Stimulated activated CD8-positive, alpha-beta memory T cell treated with anti-CD3 and anti-CD28 coated beads, Interleukin-12 subunit alpha, Interleukin-12 subunit beta, amount 100 ng/mL, for 1 hour (primary cell): ENCODE measurements around the gene GPR132.
"Not testable (repeated sequence)": the region's sequence is repeated elsewhere in the genome, so short reads cannot be mapped to it uniquely, and the experiment has no call there.

Experiments used
- DNase-seq: peaks from one replicate; pipeline ENCODE4 v3.0.0-alpha.2; 2020; ENCODE audit warnings: low read depth

The GPR132 gene

GRCh38 chr14:105065280-105066228, at the start of gene GPR132:
TSS of gene GPR132 (minus strand) at chr14:105065430. CDS start at chr14:105055420, 10,010 bp downstream.
- peak; percentile 86 for DNase-seq

GRCh38 chr14:105109243-105109642, 44.0 kb upstream of the GPR132 start:
- not testable (repeated sequence) for DNase-seq

- no peak for DNase-seq
These were observed 43.3 kb upstream of the GPR132 start for GRCh38 chr14:105108516-105108864.

GRCh38 chr14:105107781-105108515, 42.7 kb upstream of the GPR132 start:
- DNase-seq: no peak

DNA sequence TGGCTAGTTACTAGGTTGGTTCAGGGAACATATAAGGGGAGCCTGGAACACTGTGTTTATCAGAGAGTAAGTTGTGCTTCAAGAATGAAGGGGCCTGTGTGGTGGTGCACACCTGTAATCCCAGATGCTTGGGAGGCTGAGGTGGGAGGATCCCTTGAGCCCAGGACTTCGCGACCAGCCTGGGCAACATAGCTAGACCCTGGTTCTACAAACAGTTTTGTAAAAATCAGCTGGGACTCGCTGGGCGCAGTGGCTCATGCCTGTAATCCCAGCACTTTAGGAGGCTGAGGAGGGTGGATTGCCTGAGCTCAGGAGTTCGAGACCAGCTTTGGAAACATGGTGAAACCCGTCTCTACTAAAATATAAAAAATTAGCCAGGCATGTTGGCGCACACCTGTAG, 42.1 kb upstream of the GPR132 start:
- DNase-seq: no peak

- DNase-seq: no peak
These were observed 39.9 kb upstream of the GPR132 start for GRCh38 chr14:105105158-105105557.

DNA sequence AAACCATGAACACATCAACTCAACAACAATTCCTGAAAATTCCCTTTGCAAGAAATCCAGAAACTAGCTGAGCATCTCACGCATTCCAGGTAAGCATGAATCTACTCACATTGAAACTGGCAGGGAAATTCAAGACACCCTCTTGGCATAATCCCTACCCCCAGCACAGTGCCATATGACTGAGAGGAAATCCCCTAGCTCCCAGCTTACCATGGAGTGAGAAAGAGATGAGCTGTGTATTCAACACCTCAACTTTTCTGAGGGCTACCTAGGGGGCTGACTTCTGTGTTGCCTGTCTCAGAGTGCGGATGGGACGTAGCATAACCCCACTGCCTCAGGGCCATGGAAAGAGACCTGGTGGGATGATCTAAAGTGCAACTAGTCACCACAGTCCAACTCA, 37.7 kb upstream of the GPR132 start:
- no peak for DNase-seq

- no peak for DNase-seq
These were observed 37.2 kb upstream of the GPR132 start for GRCh38 chr14:105102361-105102870.

- no peak for DNase-seq
These were observed 35.7 kb upstream of the GPR132 start for GRCh38 chr14:105100910-105101309.

GRCh38 chr14:105099778-105100177, 34.5 kb upstream of the GPR132 start:
- no peak for DNase-seq

GRCh38 chr14:105098316-105098715, 33.1 kb upstream of the GPR132 start:
- DNase-seq: no peak

GRCh38 chr14:105097794-105098127, 32.5 kb upstream of the GPR132 start:
- DNase-seq: no peak

GRCh38 chr14:105096206-105096875, 31.1 kb upstream of the GPR132 start:
- DNase-seq: no peak

DNA sequence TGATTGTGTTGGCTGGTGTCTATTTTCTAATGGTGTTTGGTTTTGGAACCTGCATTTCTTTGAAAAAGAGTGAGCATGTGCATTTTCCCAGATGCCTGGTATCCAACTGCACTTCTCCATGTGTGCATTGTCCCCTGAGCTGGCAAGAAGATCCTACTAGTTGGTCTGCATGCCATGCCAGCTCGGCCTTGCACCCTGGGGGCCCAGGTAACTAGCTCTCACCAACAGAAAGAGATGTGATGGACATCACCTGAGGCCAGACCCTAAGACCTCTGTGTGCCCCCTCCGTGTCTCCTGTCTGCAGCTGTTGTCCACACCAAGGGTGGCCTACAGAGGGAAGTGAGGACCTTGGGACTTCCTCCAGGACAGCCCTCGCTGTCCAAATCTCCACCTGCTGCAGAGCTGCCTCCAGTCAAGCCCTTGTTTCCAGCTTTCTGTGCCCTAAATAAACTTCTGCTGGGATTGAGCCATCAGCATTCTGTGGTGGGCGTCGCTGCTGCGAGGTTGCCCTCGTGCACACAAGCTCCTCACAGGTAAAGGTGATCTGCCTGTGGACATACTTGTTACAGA, 30.1 kb upstream of the GPR132 start:
- no peak for DNase-seq

- DNase-seq: no peak
These were observed 29.1 kb upstream of the GPR132 start for GRCh38 chr14:105094193-105094907.

DNA sequence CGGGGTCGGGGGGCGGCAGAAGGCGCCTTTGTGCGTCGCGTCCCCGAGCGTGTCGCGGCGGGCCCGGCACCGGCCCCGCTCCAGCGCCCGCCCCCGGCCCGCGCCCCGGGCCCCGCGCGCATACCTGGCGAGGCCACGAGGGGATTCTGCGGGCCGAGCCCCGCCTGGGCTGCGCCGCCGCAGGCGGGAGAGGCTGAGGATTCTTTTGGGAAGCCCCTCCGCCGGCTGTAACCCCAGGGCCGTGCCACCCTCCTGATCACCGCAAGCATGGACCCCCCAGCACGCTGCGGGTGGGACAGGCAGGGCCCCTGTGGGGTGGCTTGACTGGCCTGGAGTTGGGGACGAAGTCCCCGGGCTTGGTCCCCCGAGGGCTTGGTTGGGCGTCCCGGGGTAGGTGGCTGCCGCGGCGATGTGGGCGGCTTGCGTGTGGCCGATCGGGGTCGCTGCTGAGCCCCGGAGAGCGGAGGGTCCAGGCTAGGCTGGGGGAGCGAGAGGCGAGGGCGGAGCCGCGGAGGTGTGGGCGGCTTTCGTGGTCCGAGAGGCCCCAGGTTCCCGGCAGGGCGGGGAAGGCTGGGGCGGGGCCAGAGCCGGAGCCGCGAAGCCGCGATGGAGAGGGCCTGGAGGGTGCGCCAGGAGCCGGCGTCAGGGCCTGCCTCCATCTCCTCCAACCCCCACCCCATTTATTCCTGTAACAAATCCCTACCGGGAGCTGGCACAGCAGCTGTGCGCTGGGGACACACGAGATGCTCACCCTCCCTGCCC, 28.4 kb upstream of the GPR132 start:
- DNase-seq: peak; percentile 39

GRCh38 chr14:105093038-105093430, 27.8 kb upstream of the GPR132 start:
- peak; percentile 47 for DNase-seq

DNA sequence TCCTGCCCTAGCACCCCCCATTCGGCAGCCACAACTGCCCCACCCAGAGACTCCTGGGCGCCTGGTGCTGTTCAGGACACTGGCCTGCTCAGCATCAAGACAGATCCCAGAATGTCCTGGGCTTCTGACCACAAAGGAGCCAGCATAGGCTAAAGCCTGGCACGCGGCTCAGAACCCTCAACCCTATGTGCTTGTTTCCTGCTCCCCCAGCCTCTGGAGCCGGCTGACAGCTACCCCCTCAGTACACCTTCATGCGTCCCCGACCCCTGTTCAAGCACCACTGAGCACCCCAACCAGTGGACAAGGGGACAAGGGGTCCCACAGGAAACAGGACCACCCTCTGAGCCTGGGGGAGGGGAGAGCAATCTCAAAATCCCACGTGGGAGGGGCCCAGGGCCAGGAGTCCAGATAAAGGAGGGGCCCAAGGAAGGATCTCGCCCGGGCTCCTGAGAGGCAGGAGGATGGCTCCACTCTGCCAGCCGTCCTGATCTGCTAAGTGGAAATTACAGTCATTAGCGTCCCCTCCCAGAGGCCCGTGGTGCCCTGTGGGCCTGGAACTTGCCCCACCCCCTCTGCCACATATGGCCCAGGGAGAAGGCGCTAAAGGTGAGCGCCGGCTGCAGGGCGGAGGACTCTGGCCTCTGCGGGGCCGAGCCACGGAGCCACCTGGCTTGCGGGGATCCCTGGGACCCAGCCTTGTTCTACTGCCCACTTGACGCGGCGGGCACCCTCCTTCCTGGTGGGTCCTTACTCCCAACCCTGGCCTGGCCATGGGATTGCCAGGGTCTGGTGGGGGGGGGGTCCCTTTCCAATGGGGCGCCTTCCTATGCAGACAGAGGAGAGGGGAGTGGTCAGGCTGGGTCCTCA, 27.2 kb upstream of the GPR132 start:
- no peak for DNase-seq

DNA sequence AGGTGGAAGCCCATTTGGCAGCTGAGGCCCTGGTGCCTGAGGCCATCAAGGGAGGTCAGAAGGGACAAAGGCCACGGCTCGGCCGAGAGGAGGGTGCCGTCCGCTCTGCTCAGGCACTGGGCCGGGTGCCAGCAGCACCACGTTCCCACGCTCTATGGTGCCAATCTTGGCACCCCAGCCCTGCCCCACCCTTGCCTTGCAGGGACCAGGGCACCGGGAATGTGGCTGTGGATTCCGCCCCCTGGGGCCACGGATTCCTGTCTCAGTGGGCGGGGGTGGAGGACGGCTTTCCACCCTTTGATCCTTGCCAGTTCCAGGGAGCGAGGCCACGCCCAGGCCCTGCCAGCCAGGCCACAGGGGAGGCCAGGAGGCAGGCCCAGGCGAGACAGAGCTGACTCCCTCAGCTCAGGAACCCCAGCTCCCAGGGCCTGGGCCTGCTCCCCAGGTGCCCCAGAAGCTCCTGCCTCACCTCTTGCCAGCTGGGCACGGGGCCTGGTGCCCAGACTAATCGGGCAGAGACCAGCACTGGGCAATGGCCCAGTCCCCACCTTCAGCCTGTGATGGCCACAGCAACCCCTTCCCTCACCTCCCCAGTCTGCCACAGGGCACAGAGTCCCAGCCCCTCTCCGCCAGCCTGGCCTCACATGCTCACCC, 26.4 kb upstream of the GPR132 start:
- no peak for DNase-seq
